ENCODE data around the gene FMNL2. TPM values are rescaled to one million over a fixed set of nuclear protein-coding genes. Genes with fewer than 3 reads are reported as not detected.
A peak's percentile ranks its signal among the peaks of the same experiment; 100 is the strongest.

FMNL2 gene
- total RNA-seq, 1 experiment from 2014 or later = 28.1 TPM

- Histone ChIP-seq H3K9ac (ENCODE audit: low read length) (no peak overlapping the region), H3K79me2 (ENCODE audit: insufficient read depth, low read length) (no peaks in the 10 kb centered on the region), H3K9me2 (ENCODE audit: insufficient read depth) (no peaks in the 10 kb centered on the region), H4K20me1 (ENCODE audit: insufficient read depth) (0 out of 2 replicates have a peak, but pooled peaks cover 5% of the 10 kb centered on the region), H3K36me3 (ENCODE audit: control insufficient read depth in 1 of 2, insufficient read depth in 2 of 2, low read length in 2 of 2) (no peaks in the 10 kb centered on the region), H3K4me1 (ENCODE audit: control insufficient read depth in 1 of 2, insufficient read depth in 2 of 2, low read length in 2 of 2) (peaks cover 0 to 14% of the 10 kb centered on the region in 2 experiments; a peak in 2 of 4 replicates), H3K4me3 (replicated peaks in 1 of 2; ENCODE audit: low read depth in 1 of 2, low read length in 2 of 2) (no peak overlapping the region), H3K27ac (ENCODE audit: low read depth, low read length) (no peak overlapping the region), H3K9me3 (ENCODE audit: control insufficient read depth in 1 of 2, insufficient read depth in 1 of 2, low read depth in 1 of 2, low read length in 2 of 2) (no peaks in the 10 kb centered on the region), H3K27me3 (ENCODE audit: insufficient read depth, low read length) (no peaks in the 10 kb centered on the region), H2AFZ (ENCODE audit: low read depth, low read length, poor library complexity, severe bottlenecking) (no peak overlapping the region), H3K4me2 (ENCODE audit: low read length) (peak overlapping the region; percentile 36; the same call in 1 of the 2 replicates)
- TF ChIP-seq POLR2A (IDR thresholded peaks at IDR 0.05; ENCODE audit: borderline replicate concordance, extremely low read depth, insufficient read depth, insufficient read length) (no peak), FOSL1 (IDR thresholded peaks at IDR 0.05; ENCODE audit: low read depth) (peak; percentile 17; the same call in 1 of the 2 replicates)
- RAD21 ChIA-PET (ENCODE audit: low non-redundant PET in 1 of 2, low total read pairs in 2 of 2, uncharacterized antibody in 2 of 2, unreplicated experiment in 2 of 2) = no interaction called here
- peak; percentile 15 for DNase-seq (ENCODE audit: low read depth, low spot score)
- no TSS peak for BruUV-seq (replicated peaks)
- intact Hi-C loops (cut with micrococcal nuclease) = no loop called here
- CTCF ChIA-PET = no interaction called here
- POLR2A ChIA-PET = no interaction called here
- ATAC-seq = peak; percentile 50; the same call in 1 of the 2 replicates
These were observed 264.2 kb downstream of the FMNL2 start for GRCh38 chr2:152598975-152599759.

- ChIA-PET POLR2A (no interaction called here), RAD21 (ENCODE audit: low non-redundant PET in 1 of 2, low total read pairs in 2 of 2, uncharacterized antibody in 2 of 2, unreplicated experiment in 2 of 2) (no interaction called here), CTCF (no interaction called here)
- no peak overlapping the region for H3K9ac ChIP-seq (ENCODE audit: low read length)
- DNase-seq (ENCODE audit: low read depth, low spot score) (no peak), ATAC-seq (no peak)
- H3K4me3 ChIP-seq (replicated peaks in 1 of 2; ENCODE audit: low read depth in 1 of 2, low read length in 2 of 2) = no peak overlapping the region
- no peak overlapping the region for H2AFZ ChIP-seq (ENCODE audit: low read depth, low read length, poor library complexity, severe bottlenecking)
- H3K4me1 ChIP-seq (ENCODE audit: control insufficient read depth in 1 of 2, insufficient read depth in 2 of 2, low read length in 2 of 2) = peaks cover 0 to 14% of the 10 kb centered on the region in 2 experiments; a peak in 2 of 4 replicates
- intact Hi-C loops (cut with micrococcal nuclease) = no loop called here
- H3K79me2 ChIP-seq (ENCODE audit: insufficient read depth, low read length) = no peaks in the 10 kb centered on the region
- 0 out of 2 replicates have a peak, but pooled peaks cover 5% of the 10 kb centered on the region for H4K20me1 ChIP-seq (ENCODE audit: insufficient read depth)
- H3K9me3 ChIP-seq (ENCODE audit: control insufficient read depth in 1 of 2, insufficient read depth in 1 of 2, low read depth in 1 of 2, low read length in 2 of 2) = no peaks in the 10 kb centered on the region
- H3K9me2 ChIP-seq (ENCODE audit: insufficient read depth) = no peaks in the 10 kb centered on the region
- no peaks in the 10 kb centered on the region for H3K36me3 ChIP-seq (ENCODE audit: control insufficient read depth in 1 of 2, insufficient read depth in 2 of 2, low read length in 2 of 2)
- TF ChIP-seq RAD21 (IDR thresholded peaks at IDR 0.05; ENCODE audit: low read depth) = no peak
- no peak for TF ChIP-seq ELF1 (IDR thresholded peaks at IDR 0.05; ENCODE audit: borderline replicate concordance, low read depth)
- no peak for TF ChIP-seq POLR2A (IDR thresholded peaks at IDR 0.05; ENCODE audit: borderline replicate concordance, extremely low read depth, insufficient read depth, insufficient read length)
- TF ChIP-seq, protein P1, sequence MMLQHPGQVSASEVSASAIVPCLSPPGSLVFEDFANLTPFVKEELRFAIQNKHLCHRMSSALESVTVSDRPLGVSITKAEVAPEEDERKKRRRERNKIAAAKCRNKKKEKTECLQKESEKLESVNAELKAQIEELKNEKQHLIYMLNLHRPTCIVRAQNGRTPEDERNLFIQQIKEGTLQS (IDR thresholded peaks at IDR 0.05) = no peak
- TF ChIP-seq FOSL1 (IDR thresholded peaks at IDR 0.05; ENCODE audit: low read depth) = no peak
- TF ChIP-seq EGR1 (IDR thresholded peaks at IDR 0.05; ENCODE audit: low read depth) = no peak
- TF ChIP-seq CTCF (IDR thresholded peaks at IDR 0.05 in 2 of 3, conservative IDR thresholded peaks at IDR 0.05 in 1 of 3; ENCODE audit: borderline replicate concordance in 1 of 3, insufficient read depth in 1 of 3, low read depth in 2 of 3, low read length in 2 of 3) = no peak
- no TSS peak for BruUV-seq (replicated peaks)
- H3K4me2 ChIP-seq (ENCODE audit: low read length) = no peak overlapping the region
- no peak overlapping the region for H3K27ac ChIP-seq (ENCODE audit: low read depth, low read length)
- no peaks in the 10 kb centered on the region for H3K27me3 ChIP-seq (ENCODE audit: insufficient read depth, low read length)
These were observed 265.2 kb downstream of the FMNL2 start for GRCh38 chr2:152600051-152600657.

All from HCT116 (cell line).